Thyroid gland (tissue), 4 donors: Measurements from ENCODE around the gene SIPA1L2. TPM values are rescaled to one million over a fixed set of nuclear protein-coding genes. Genes with fewer than 3 reads are reported as not detected.
A peak's percentile ranks its signal among the peaks of the same experiment; 100 is the strongest.

Experiments used
- DNase-seq, 2 donors: peaks; one replicate each; pipeline ENCODE4 v3.0.0-alpha.2; 2019
- H3K27ac ChIP-seq, 3 donors: fragments of 200-600 bp; sonication (generic); 1 replicate in 2 of 3; 2 replicates in 1 of 3; pipeline ENCODE4 v1.5.1; 2016 to 2019; ENCODE audit warnings: mild to moderate bottlenecking in 1 of 3, moderate library complexity in 1 of 3
- H3K27me3 ChIP-seq: fragments of 200-600 bp; sonication (generic); one replicate; pipeline ENCODE4 v1.5.1; 2019
- H3K36me3 ChIP-seq, 2 donors: fragments of 200-600 bp; sonication (generic); one replicate each; pipeline ENCODE4 v1.5.1; 2016 to 2019
- H3K4me1 ChIP-seq, 2 donors: fragments of 200-600 bp; sonication (generic); one replicate each; pipeline ENCODE4 v1.5.1; 2017 to 2019
- H3K4me3 ChIP-seq, 3 donors: fragments of 200-600 bp; sonication (generic); replicated peaks in 1 of 3; 1 replicate in 2 of 3; 2 replicates in 1 of 3; pipeline ENCODE4 v1.5.1; 2016; ENCODE audit warnings: mild to moderate bottlenecking in 1 of 3
- H3K9me3 ChIP-seq: fragments of 200-600 bp; sonication (generic); one replicate; pipeline ENCODE4 v1.5.1; 2017
- CTCF ChIP-seq, 6 experiments: fragments of 200-600 bp in 3 of 6; fragments of 450-650 bp in 3 of 6; sonication (generic) in 3 of 6; IDR thresholded peaks; one replicate each; pipeline ENCODE4 v1.5.1; 2016 to 2019; ENCODE audit warnings: antibody characterized with exemption in 6 of 6, mild to moderate bottlenecking in 2 of 6, inconsistent platforms in 1 of 6, moderate library complexity in 1 of 6
- POLR2A ChIP-seq, 2 donors: fragments of 450-650 bp; IDR thresholded peaks; one replicate each; pipeline ENCODE4 v1.6.1; 2017; ENCODE audit warnings: antibody characterized with exemption in 2 of 2, mild to moderate bottlenecking in 2 of 2, moderate library complexity in 1 of 2
- whole genome bisulfite sequencing, 2 donors: methylation state at CpG; one replicate each; pipeline ENCODE4 v1.1.5; 2017; 5-methylcytosine and 5-hydroxymethylcytosine counted together
- intact Hi-C: fragments of 100-400 bp; cut with DNase I; formaldehyde crosslinking; loops from one replicate; pipeline ENCODE4 v1.15.1; 2023
- total RNA-seq, 4 donors: library from RNA; depleted of rRNA; stranded (reverse); fragments of >200 nt; gene quantifications; one replicate each; pipeline ENCODE4 v1.2.3, GENCODE V29; 2016

The SIPA1L2 gene
- total RNA-seq, 4 donors from 2014 or later, result 15.6 to 44.9 (median 31.3) TPM

GRCh38 chr1:232628335-232629249, 1.3 kb downstream of the SIPA1L2 start:
- Histone ChIP-seq H3K4me1 (peaks cover 16 to 20% of the 10 kb centered on the region in 2 donors), H3K27ac (peak overlapping the region in 2 of 3 donors; percentile 41 to 59), H3K9me3 (no peaks in the 10 kb centered on the region), H3K4me3 (peak overlapping the region; percentile 5 to 62 (median 32)), H3K27me3 (no peaks in the 10 kb centered on the region), H3K36me3 (no peaks in the 10 kb centered on the region)
- intact Hi-C loops, result loop anchor here (10.0 kb wide), 1 partner anchor 764 kb away; no protein-coding TSS in a partner anchor
- WGBS, 2 donors, result 20% methylated on average over 13 of the region's 13 CpGs
- TF ChIP-seq POLR2A (IDR thresholded peaks at IDR 0.05), result no peak
- TF ChIP-seq CTCF (IDR thresholded peaks at IDR 0.05), result peak in 4 of 6 experiments; percentile 26 to 49 (median 43)
- peak in 1 of 2 donors; percentile 7 for DNase-seq

- no peaks in the 10 kb centered on the region for H3K9me3 ChIP-seq
- H3K4me3 ChIP-seq, result no peak overlapping the region
- H3K4me1 ChIP-seq, result peaks cover 16 to 18% of the 10 kb centered on the region in 2 donors
- no peaks in the 10 kb centered on the region for H3K36me3 ChIP-seq
- TF ChIP-seq CTCF (IDR thresholded peaks at IDR 0.05), result peak in 4 of 6 experiments; percentile 49 to 74 (median 49)
- TF ChIP-seq POLR2A (IDR thresholded peaks at IDR 0.05), result no peak
- intact Hi-C loops, result loop anchor here (10.0 kb wide), 1 partner anchor 763 kb away; no protein-coding TSS in a partner anchor
- no peaks in the 10 kb centered on the region for H3K27me3 ChIP-seq
- 37 to 52% methylated on average over 4 of the region's 4 CpGs for WGBS, 2 donors
- DNase-seq, result peak; percentile 27 to 39
- H3K27ac ChIP-seq, result peak overlapping the region in 1 of 3 donors; percentile 59
These were observed 2.1 kb downstream of the SIPA1L2 start for GRCh38 chr1:232627645-232628334.

- Histone ChIP-seq H3K36me3 (no peaks in the 10 kb centered on the region), H3K4me1 (peaks cover 18 to 20% of the 10 kb centered on the region in 2 donors), H3K27me3 (no peaks in the 10 kb centered on the region), H3K27ac (peak overlapping the region in 1 of 3 donors; percentile 59), H3K9me3 (no peaks in the 10 kb centered on the region), H3K4me3 (no peak overlapping the region)
- DNase-seq, result no peak
- 49 to 70% methylated on average over 4 of the region's 4 CpGs for WGBS, 2 donors
- intact Hi-C loops, result loop anchor here (10.0 kb wide), 1 partner anchor 762 kb away; no protein-coding TSS in a partner anchor
- no peak for TF ChIP-seq POLR2A (IDR thresholded peaks at IDR 0.05)
- no peak for TF ChIP-seq CTCF (IDR thresholded peaks at IDR 0.05)
These were observed 2.8 kb downstream of the SIPA1L2 start for GRCh38 chr1:232627171-232627570.

- H3K36me3 ChIP-seq, result no peaks in the 10 kb centered on the region
- no peak for DNase-seq
- TF ChIP-seq CTCF (IDR thresholded peaks at IDR 0.05) (no peak), POLR2A (IDR thresholded peaks at IDR 0.05) (no peak)
- 89 to 95% methylated on average over 2 of the region's 2 CpGs for WGBS, 2 donors
- no peaks in the 10 kb centered on the region for H3K9me3 ChIP-seq
- no peak overlapping the region for H3K27ac ChIP-seq
- H3K4me1 ChIP-seq, result peaks cover 18 to 21% of the 10 kb centered on the region in 2 donors
- intact Hi-C loops, result loop anchor here (10.0 kb wide), 1 partner anchor 762 kb away; no protein-coding TSS in a partner anchor
- no peaks in the 10 kb centered on the region for H3K27me3 ChIP-seq
- H3K4me3 ChIP-seq, result no peak overlapping the region
These were observed 3.5 kb downstream of the SIPA1L2 start for GRCh38 chr1:232626452-232626851.
